Suprapubic skin (tissue), 4 donors: Measurements from ENCODE around the gene BUD13.

Source experiments
- EP300 ChIP-seq: sonication (generic); formaldehyde crosslinking; IDR thresholded peaks from one replicate; pipeline ENCODE4 v1.6.1; 2017; ENCODE audit warnings: antibody characterized with exemption
- POLR2A ChIP-seq, 2 donors: fragments of 450-650 bp; IDR thresholded peaks; one replicate each; pipeline ENCODE4 v1.6.1; 2017; ENCODE audit warnings: antibody characterized with exemption in 2 of 2, mild to moderate bottlenecking in 2 of 2, moderate library complexity in 2 of 2
- POLR2AphosphoS5 ChIP-seq, 3 donors: sonication (generic); formaldehyde crosslinking; IDR thresholded peaks; one replicate each; pipeline ENCODE4 v1.6.1; 2017; ENCODE audit warnings: antibody characterized with exemption in 3 of 3
- TF ChIP-seq, protein P1 (sequence below), 2 donors: fragments of 200-600 bp in 1 of 2; fragments of 450-650 bp in 1 of 2; sonication (generic) in 1 of 2; IDR thresholded peaks; one replicate each; pipeline ENCODE4 v1.5.1; 2016 to 2019; ENCODE audit warnings: antibody characterized with exemption in 2 of 2, mild to moderate bottlenecking in 1 of 2, moderate library complexity in 1 of 2

DNA sequence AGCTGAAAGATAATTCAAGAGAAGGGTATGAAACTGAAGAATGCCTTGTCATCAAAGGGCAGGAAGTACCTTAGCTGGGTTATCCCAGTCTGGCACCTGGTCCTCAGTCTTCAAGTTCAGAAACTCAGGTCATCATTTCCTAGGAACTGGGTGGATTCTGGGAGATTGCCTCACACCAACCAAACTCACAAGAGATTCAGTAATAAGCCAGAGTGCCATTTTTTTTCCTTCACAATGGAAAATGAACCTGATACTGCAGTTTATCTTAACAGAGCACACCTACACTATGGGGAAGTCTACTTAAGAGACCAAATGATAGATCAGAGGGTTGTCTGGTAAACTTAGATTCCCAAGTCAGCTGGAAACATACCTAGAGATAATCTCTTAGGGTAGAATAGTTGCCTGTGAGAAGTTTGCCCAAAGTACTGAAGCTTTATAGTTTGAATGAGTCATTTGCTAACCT is 3.8 kb upstream of the BUD13 start:
- no peak for TF ChIP-seq POLR2A (IDR thresholded peaks at IDR 0.05)
- TF ChIP-seq POLR2AphosphoS5 (IDR thresholded peaks at IDR 0.05) = no peak
- TF ChIP-seq, protein P1, sequence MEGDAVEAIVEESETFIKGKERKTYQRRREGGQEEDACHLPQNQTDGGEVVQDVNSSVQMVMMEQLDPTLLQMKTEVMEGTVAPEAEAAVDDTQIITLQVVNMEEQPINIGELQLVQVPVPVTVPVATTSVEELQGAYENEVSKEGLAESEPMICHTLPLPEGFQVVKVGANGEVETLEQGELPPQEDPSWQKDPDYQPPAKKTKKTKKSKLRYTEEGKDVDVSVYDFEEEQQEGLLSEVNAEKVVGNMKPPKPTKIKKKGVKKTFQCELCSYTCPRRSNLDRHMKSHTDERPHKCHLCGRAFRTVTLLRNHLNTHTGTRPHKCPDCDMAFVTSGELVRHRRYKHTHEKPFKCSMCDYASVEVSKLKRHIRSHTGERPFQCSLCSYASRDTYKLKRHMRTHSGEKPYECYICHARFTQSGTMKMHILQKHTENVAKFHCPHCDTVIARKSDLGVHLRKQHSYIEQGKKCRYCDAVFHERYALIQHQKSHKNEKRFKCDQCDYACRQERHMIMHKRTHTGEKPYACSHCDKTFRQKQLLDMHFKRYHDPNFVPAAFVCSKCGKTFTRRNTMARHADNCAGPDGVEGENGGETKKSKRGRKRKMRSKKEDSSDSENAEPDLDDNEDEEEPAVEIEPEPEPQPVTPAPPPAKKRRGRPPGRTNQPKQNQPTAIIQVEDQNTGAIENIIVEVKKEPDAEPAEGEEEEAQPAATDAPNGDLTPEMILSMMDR (IDR thresholded peaks at IDR 0.05) = no peak
- TF ChIP-seq EP300 = no peak
